Measurements from ENCODE around the gene CCDC174. TPM values are rescaled to one million over a fixed set of nuclear protein-coding genes. Genes with fewer than 3 reads are reported as not detected.

CCDC174 gene
- total and polyA plus RNA-seq, 4 donors = 4.9 to 14.2 (median 7.0) TPM

- WGBS = 75% methylated on average over 2 of the region's 2 CpGs
- Histone ChIP-seq H3K9ac (ENCODE audit: low read depth in 1 of 2, low read length in 2 of 2) (no peak overlapping the region), H3K27me3 (ENCODE audit: control insufficient read depth in 4 of 4, insufficient read depth in 4 of 4, low read length in 3 of 4) (no peaks in the 10 kb centered on the region), H3K9me3 (ENCODE audit: control insufficient read depth in 4 of 4, low read length in 3 of 4) (no peaks in the 10 kb centered on the region), H3K4me1 (ENCODE audit: control insufficient read depth in 4 of 4, insufficient read depth in 4 of 4, low read length in 3 of 4) (no peaks in the 10 kb centered on the region), H3K36me3 (ENCODE audit: control insufficient read depth in 4 of 4, insufficient read depth in 3 of 4, low read depth in 1 of 4, low read length in 3 of 4) (no peaks in the 10 kb centered on the region), H3K4me3 (ENCODE audit: low read depth in 1 of 3, low read length in 3 of 3) (no peak overlapping the region), H3K27ac (ENCODE audit: low read depth in 1 of 2, low read length in 2 of 2) (no peak overlapping the region)
- TF ChIP-seq FOXA2 (IDR thresholded peaks at IDR 0.05) (no peak), EGR1 (IDR thresholded peaks at IDR 0.05; ENCODE audit: low read depth in 2 of 2) (no peak), GABPA (IDR thresholded peaks at IDR 0.05 in 1 of 2, conservative IDR thresholded peaks at IDR 0.05 in 1 of 2) (no peak), MAX (IDR thresholded peaks at IDR 0.05) (no peak), RAD21 (IDR thresholded peaks at IDR 0.05) (no peak), YY1 (IDR thresholded peaks at IDR 0.05) (no peak), FOXA1 (IDR thresholded peaks at IDR 0.05) (no peak), SP1 (IDR thresholded peaks at IDR 0.05) (no peak), RXRA (IDR thresholded peaks at IDR 0.05) (no peak), REST (IDR thresholded peaks at IDR 0.05) (no peak), CTCF (IDR thresholded peaks at IDR 0.05; ENCODE audit: low read depth, low read length, missing input control) (no peak), HNF4A (conservative IDR thresholded peaks at IDR 0.05) (no peak), ATF3 (IDR thresholded peaks at IDR 0.05) (no peak), JUND (IDR thresholded peaks at IDR 0.05) (no peak), ZBTB33 (IDR thresholded peaks at IDR 0.05) (no peak), TAF1 (conservative IDR thresholded peaks at IDR 0.05) (no peak), NR2F2 (IDR thresholded peaks at IDR 0.05) (no peak)
- DNase-seq (ENCODE audit: low spot score) = no peak
Measured at GRCh38 chr3:14688525-14688924, 37.0 kb downstream of the CCDC174 start.

Measured in liver (tissue), 9 donors.